Kidney (tissue), 14 donors: ENCODE results near the gene TTC27. TPM values are rescaled to one million over a fixed set of nuclear protein-coding genes. Genes with fewer than 3 reads are reported as not detected.
"Not testable (repeated sequence)": the region's sequence is repeated elsewhere in the genome, so short reads cannot be mapped to it uniquely, and the experiment has no call there.

ENCODE experiments used
- DNase-seq, 5 donors: peaks; one replicate each; pipeline ENCODE4 v3.0.0-alpha.2; 2013 to 2020
- FAIRE-seq: peaks from 2 replicates; lab custom pipeline; 2012; peaks lifted over from hg19 to GRCh38; lab: Jason Lieb, UNC
- H3K27ac ChIP-seq, 2 donors: one replicate each; pipeline ENCODE4 v1.7.0; 2013; ENCODE audit warnings: low read depth in 2 of 2, low read length in 2 of 2, inconsistent platforms in 1 of 2
- H3K27me3 ChIP-seq: one replicate; pipeline ENCODE4 v1.7.1; 2013; ENCODE audit warnings: low read length, inconsistent platforms; ENCODE audit not compliant: control insufficient read depth, insufficient read depth
- H3K36me3 ChIP-seq, 3 donors: one replicate each; pipeline versions ENCODE4 v1.7.0 to v1.7.1; 2013; ENCODE audit warnings: low read length in 3 of 3, control low read depth in 1 of 3, inconsistent platforms in 1 of 3; ENCODE audit not compliant: insufficient read depth in 3 of 3, control insufficient read depth in 2 of 3
- H3K4me1 ChIP-seq, 3 donors: one replicate each; pipeline versions ENCODE4 v1.7.0 to v1.7.1; 2013; ENCODE audit warnings: low read length in 3 of 3, inconsistent platforms in 1 of 3, low read depth in 1 of 3; ENCODE audit not compliant: control insufficient read depth in 2 of 3, insufficient read depth in 2 of 3
- H3K4me3 ChIP-seq, 3 donors: one replicate each; pipeline versions ENCODE4 v1.7.0 to v1.8.1; 2013; ENCODE audit warnings: low read length in 3 of 3, control low read depth in 1 of 3, inconsistent platforms in 1 of 3
- H3K9ac ChIP-seq, 3 donors: one replicate each; pipeline versions ENCODE4 v1.7.0 to v1.7.1; 2013; ENCODE audit warnings: low read length in 3 of 3, control low read depth in 1 of 3, inconsistent platforms in 1 of 3
- H3K9me3 ChIP-seq, 3 donors: one replicate each; pipeline versions ENCODE4 v1.7.0 to v1.7.1; 2013; ENCODE audit warnings: low read length in 3 of 3, control low read depth in 1 of 3, inconsistent platforms in 1 of 3; ENCODE audit not compliant: control insufficient read depth in 2 of 3, insufficient read depth in 1 of 3
- CTCF ChIP-seq: IDR thresholded peaks from 3 replicates; pipeline ENCODE4 v1.5.1; 2012; ENCODE audit warnings: mild to moderate bottlenecking, moderate library complexity, borderline replicate concordance; ENCODE audit not compliant: insufficient read depth; ENCODE audit errors: extremely low read depth
- intact Hi-C: fragments of 100-400 bp; cut with DNase I; formaldehyde crosslinking; loops from one replicate; pipeline ENCODE4 v1.11.1; 2022
- polyA plus RNA-seq: library from polyadenylated mRNA; stranded (reverse); fragments of 350-450 nt; fragmentation: Illumina TruSeq; extraction: RNeasy Lipid Tissue Mini Kit (QIAGEN cat#74804); gene quantifications from one replicate; pipeline ENCODE4 v1.2.3, GENCODE V29; 2014; ENCODE audit warnings: low read depth, low replicate concordance; ENCODE audit not compliant: insufficient read depth
- total RNA-seq: library from RNA; stranded (reverse); fragmentation: NEBNext Ultra II Directional; extraction: Animal tissue kit (Norgen Biotek cat#: 25700); gene quantifications from one replicate; pipeline ENCODE4 v1.2.1, GENCODE V29; 2021
- donor health status: control.
- donor health status: control.
- donor health status: control.
- donor health status: control.
- donor health status: control.
- donor health status: DM: yes; HTN: yes; CAD: no.
- donor health status: Normal renal cell carcinoma (clear cell type).

The TTC27 gene
- total and polyA plus RNA-seq, 2 donors from 2014 or later = 8.0 to 19.7 TPM

GRCh38 chr2:32633040-32633439 is 5.2 kb downstream of the TTC27 start:
- intact Hi-C loops = no loop called here
- no peak for TF ChIP-seq CTCF

GRCh38 chr2:32638548-32638947 is 10.7 kb downstream of the TTC27 start:
- H3K27me3 ChIP-seq, intact Hi-C loops, H3K9me3 ChIP-seq, FAIRE-seq, DNase-seq, H3K9ac ChIP-seq, H3K27ac ChIP-seq, H3K4me1 ChIP-seq, H3K4me3 ChIP-seq: not testable (repeated sequence)
- peaks cover 4 to 16% (median 5%) of the 10 kb centered on the region in 3 donors for H3K36me3 ChIP-seq

More at GRCh38 chr2:32633040-32633439, 5.2 kb downstream of the TTC27 start:
- FAIRE-seq (no peak), DNase-seq (no peak)
- Histone ChIP-seq H3K27me3 (no peaks in the 10 kb centered on the region), H3K4me1 (peaks cover 0 to 2% (median 0%) of the 10 kb centered on the region in 3 donors), H3K4me3 (no peak overlapping the region), H3K9ac (no peak overlapping the region), H3K9me3 (no peaks in the 10 kb centered on the region), H3K27ac (no peak overlapping the region), H3K36me3 (peaks cover 0 to 6% (median 6%) of the 10 kb centered on the region in 3 donors)

GRCh38 chr2:32641180-32641579 is 13.3 kb downstream of the TTC27 start:
- intact Hi-C loops = no loop called here
- Histone ChIP-seq H3K4me1 (no peaks in the 10 kb centered on the region), H3K4me3 (no peak overlapping the region), H3K27ac (no peak overlapping the region), H3K27me3 (no peaks in the 10 kb centered on the region), H3K9me3 (no peaks in the 10 kb centered on the region), H3K9ac (no peak overlapping the region), H3K36me3 (peaks cover 3 to 13% (median 4%) of the 10 kb centered on the region in 3 donors)
- FAIRE-seq (no peak), DNase-seq (no peak)
- TF ChIP-seq CTCF = no peak

GRCh38 chr2:32647180-32647651 is 19.4 kb downstream of the TTC27 start:
- DNase-seq = no peak
- Histone ChIP-seq H3K36me3 (peaks cover 4 to 8% (median 7%) of the 10 kb centered on the region in 3 donors), H3K27ac (no peak overlapping the region), H3K4me3 (no peak overlapping the region), H3K9ac (no peak overlapping the region), H3K4me1 (no peaks in the 10 kb centered on the region), H3K27me3 (no peaks in the 10 kb centered on the region), H3K9me3 (no peaks in the 10 kb centered on the region)
- no peak for FAIRE-seq
- intact Hi-C loops = no loop called here
- no peak for TF ChIP-seq CTCF
